ENCODE measurements around the gene CCNF. TPM values are rescaled to one million over a fixed set of nuclear protein-coding genes. Genes with fewer than 3 reads are reported as not detected.
A peak's percentile ranks its signal among the peaks of the same experiment; 100 is the strongest.

Gene CCNF
- total RNA-seq, 2 donors from 2014 or later: 50.8 to 58.9 TPM

- no peaks in the 10 kb centered on the region for H3K36me3 ChIP-seq (ENCODE audit: control insufficient read depth, insufficient read depth, low read length)
- Mint-ChIP-seq H3K9me3 (no peaks in the 10 kb centered on the region), H3K36me3 (ENCODE audit: low read depth) (no peaks in the 10 kb centered on the region), H3K27me3 (ENCODE audit: insufficient read depth) (no peaks in the 10 kb centered on the region), H3K4me3 (no peak overlapping the region), H3K27ac (peak overlapping the region; percentile 16), H3K4me1 (peaks cover 3% of the 10 kb centered on the region)
- TF ChIP-seq CTCF (conservative IDR thresholded peaks at IDR 0.05): no peak
- H3K27me3 ChIP-seq (ENCODE audit: control insufficient read depth, insufficient read depth, low read length, poor library complexity, severe bottlenecking): no peaks in the 10 kb centered on the region
- peak; percentile 33 for DNase-seq
- peak overlapping the region; percentile 24 for H3K27ac ChIP-seq (ENCODE audit: low read depth, low read length)
- no peaks in the 10 kb centered on the region for H3K9me3 ChIP-seq (ENCODE audit: control insufficient read depth, low read length)
- H3K4me3 ChIP-seq (ENCODE audit: low read length): no peak overlapping the region
- H3K4me1 ChIP-seq (ENCODE audit: control insufficient read depth, insufficient read depth, low read length): no peaks in the 10 kb centered on the region
- 86 to 93% methylated on average over 6 to 8 of the region's 8 CpGs for WGBS, 2 experiments (ENCODE audit: insufficient coverage in 1 of 2, insufficient read length in 1 of 2)
- no peak overlapping the region for H3K9ac ChIP-seq (ENCODE audit: extremely low read depth, low read length, poor library complexity, severe bottlenecking)
Measured at GRCh38 chr16:2487517-2487842, 58.2 kb downstream of the CCNF start.

GRCh38 chr16:2487903-2488531, 58.8 kb downstream of the CCNF start:
- no peak overlapping the region for H3K4me3 ChIP-seq (ENCODE audit: low read length)
- no peaks in the 10 kb centered on the region for H3K9me3 ChIP-seq (ENCODE audit: control insufficient read depth, low read length)
- DNase-seq: peak; percentile 35
- no peak for TF ChIP-seq CTCF (conservative IDR thresholded peaks at IDR 0.05)
- Mint-ChIP-seq H3K4me3 (no peak overlapping the region), H3K36me3 (ENCODE audit: low read depth) (no peaks in the 10 kb centered on the region), H3K9me3 (no peaks in the 10 kb centered on the region), H3K27ac (no peak overlapping the region), H3K4me1 (peaks cover 3% of the 10 kb centered on the region), H3K27me3 (ENCODE audit: insufficient read depth) (no peaks in the 10 kb centered on the region)
- H3K27ac ChIP-seq (ENCODE audit: low read depth, low read length): peak overlapping the region; percentile 24
- H3K27me3 ChIP-seq (ENCODE audit: control insufficient read depth, insufficient read depth, low read length, poor library complexity, severe bottlenecking): no peaks in the 10 kb centered on the region
- no peak overlapping the region for H3K9ac ChIP-seq (ENCODE audit: extremely low read depth, low read length, poor library complexity, severe bottlenecking)
- no peaks in the 10 kb centered on the region for H3K36me3 ChIP-seq (ENCODE audit: control insufficient read depth, insufficient read depth, low read length)
- whole genome bisulfite sequencing, 2 experiments (ENCODE audit: insufficient coverage in 1 of 2, insufficient read length in 1 of 2): 94 to 95% methylated on average over 5 to 12 of the region's 15 CpGs
- H3K4me1 ChIP-seq (ENCODE audit: control insufficient read depth, insufficient read depth, low read length): no peaks in the 10 kb centered on the region

GRCh38 chr16:2489581-2489980, 60.3 kb downstream of the CCNF start:
- Histone ChIP-seq H3K27me3 (ENCODE audit: control insufficient read depth, insufficient read depth, low read length, poor library complexity, severe bottlenecking) (no peaks in the 10 kb centered on the region), H3K9ac (ENCODE audit: extremely low read depth, low read length, poor library complexity, severe bottlenecking) (no peak overlapping the region), H3K9me3 (ENCODE audit: control insufficient read depth, low read length) (no peaks in the 10 kb centered on the region), H3K4me1 (ENCODE audit: control insufficient read depth, insufficient read depth, low read length) (no peaks in the 10 kb centered on the region), H3K27ac (ENCODE audit: low read depth, low read length) (no peak overlapping the region), H3K36me3 (ENCODE audit: control insufficient read depth, insufficient read depth, low read length) (no peaks in the 10 kb centered on the region), H3K4me3 (ENCODE audit: low read length) (no peak overlapping the region)
- Mint-ChIP-seq H3K9me3 (no peaks in the 10 kb centered on the region), H3K4me3 (no peak overlapping the region), H3K4me1 (peaks cover 3% of the 10 kb centered on the region), H3K27me3 (ENCODE audit: insufficient read depth) (no peaks in the 10 kb centered on the region), H3K36me3 (ENCODE audit: low read depth) (no peaks in the 10 kb centered on the region), H3K27ac (no peak overlapping the region)
- 94 to 96% methylated on average over 14 to 16 of the region's 16 CpGs for WGBS, 2 experiments (ENCODE audit: insufficient coverage in 1 of 2, insufficient read length in 1 of 2)
- DNase-seq: no peak
- no peak for TF ChIP-seq CTCF (conservative IDR thresholded peaks at IDR 0.05)

Data from endodermal cell (in vitro differentiated cells).